ENCODE data around the gene OTOGL.

The OTOGL gene

DNA sequence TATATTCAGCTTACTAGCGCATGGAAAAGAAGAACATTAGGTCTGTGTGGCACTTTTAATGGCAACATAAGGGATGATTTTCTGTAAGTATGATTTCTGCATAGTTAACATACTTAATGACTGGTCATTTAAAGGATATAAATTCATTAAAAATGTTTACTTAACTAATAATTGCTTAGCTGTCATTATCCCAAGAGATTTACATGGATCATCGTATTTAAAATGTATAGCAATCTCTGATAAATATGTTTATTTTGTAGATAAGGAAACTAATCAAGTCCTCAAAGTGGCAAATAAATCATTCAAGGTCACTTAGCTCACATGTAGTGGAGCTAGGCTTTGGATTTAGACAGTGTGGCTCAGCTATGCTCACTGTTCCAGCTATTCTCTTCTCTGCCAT, 158.6 kb downstream of the OTOGL start:
- no peaks in the 10 kb centered on the region for H3K9me3 Mint-ChIP-seq
- TF ChIP-seq, protein P1, sequence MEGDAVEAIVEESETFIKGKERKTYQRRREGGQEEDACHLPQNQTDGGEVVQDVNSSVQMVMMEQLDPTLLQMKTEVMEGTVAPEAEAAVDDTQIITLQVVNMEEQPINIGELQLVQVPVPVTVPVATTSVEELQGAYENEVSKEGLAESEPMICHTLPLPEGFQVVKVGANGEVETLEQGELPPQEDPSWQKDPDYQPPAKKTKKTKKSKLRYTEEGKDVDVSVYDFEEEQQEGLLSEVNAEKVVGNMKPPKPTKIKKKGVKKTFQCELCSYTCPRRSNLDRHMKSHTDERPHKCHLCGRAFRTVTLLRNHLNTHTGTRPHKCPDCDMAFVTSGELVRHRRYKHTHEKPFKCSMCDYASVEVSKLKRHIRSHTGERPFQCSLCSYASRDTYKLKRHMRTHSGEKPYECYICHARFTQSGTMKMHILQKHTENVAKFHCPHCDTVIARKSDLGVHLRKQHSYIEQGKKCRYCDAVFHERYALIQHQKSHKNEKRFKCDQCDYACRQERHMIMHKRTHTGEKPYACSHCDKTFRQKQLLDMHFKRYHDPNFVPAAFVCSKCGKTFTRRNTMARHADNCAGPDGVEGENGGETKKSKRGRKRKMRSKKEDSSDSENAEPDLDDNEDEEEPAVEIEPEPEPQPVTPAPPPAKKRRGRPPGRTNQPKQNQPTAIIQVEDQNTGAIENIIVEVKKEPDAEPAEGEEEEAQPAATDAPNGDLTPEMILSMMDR (IDR thresholded peaks at IDR 0.05; ENCODE audit: unreplicated experiment in 3 of 3), result no peak
- no peaks in the 10 kb centered on the region for H3K36me3 Mint-ChIP-seq (ENCODE audit: low read depth)
- no peaks in the 10 kb centered on the region for H3K4me1 Mint-ChIP-seq
- no peak overlapping the region for H3K4me3 Mint-ChIP-seq
- H3K27me3 Mint-ChIP-seq (ENCODE audit: low read depth), result no peaks in the 10 kb centered on the region
- H3K27ac Mint-ChIP-seq, result no peak overlapping the region

DNA sequence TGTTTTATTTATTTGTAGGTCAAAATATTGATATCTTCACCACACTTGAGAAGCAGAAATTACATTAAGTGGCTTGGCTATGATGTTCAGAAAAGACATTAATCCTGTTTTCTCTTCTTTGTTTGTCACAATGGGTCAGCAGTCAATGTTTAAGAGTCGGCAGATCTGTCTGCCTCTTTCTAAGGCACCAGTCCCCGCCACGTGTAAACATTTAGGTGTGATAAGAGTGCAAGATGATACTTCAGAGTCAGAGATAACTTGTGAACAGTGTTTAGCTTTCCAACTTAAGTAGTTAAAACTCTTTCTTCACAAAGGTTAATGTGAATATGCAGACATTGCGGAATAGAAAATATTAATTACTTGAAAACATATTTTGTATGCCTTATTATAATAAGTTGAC, 160.9 kb downstream of the OTOGL start:
- TF ChIP-seq, protein P1 (IDR thresholded peaks at IDR 0.05; ENCODE audit: unreplicated experiment in 3 of 3), result no peak

GRCh38 chr12:80261403-80261802, 162.1 kb downstream of the OTOGL start:
- Mint-ChIP-seq H3K27me3 (ENCODE audit: low read depth) (peaks cover 3% of the 10 kb centered on the region), H3K9me3 (no peaks in the 10 kb centered on the region), H3K4me3 (no peak overlapping the region), H3K4me1 (no peaks in the 10 kb centered on the region), H3K27ac (no peak overlapping the region), H3K36me3 (ENCODE audit: low read depth) (no peaks in the 10 kb centered on the region)
- TF ChIP-seq, protein P1 (IDR thresholded peaks at IDR 0.05; ENCODE audit: unreplicated experiment in 3 of 3), result no peak

More for the DNA sequence above, 160.9 kb downstream of the OTOGL start:
- H3K27me3 Mint-ChIP-seq (ENCODE audit: low read depth), result peaks cover 3% of the 10 kb centered on the region
- H3K4me3 Mint-ChIP-seq, result no peak overlapping the region
- H3K4me1 Mint-ChIP-seq, result no peaks in the 10 kb centered on the region
- no peak overlapping the region for H3K27ac Mint-ChIP-seq
- H3K9me3 Mint-ChIP-seq, result no peaks in the 10 kb centered on the region
- no peaks in the 10 kb centered on the region for H3K36me3 Mint-ChIP-seq (ENCODE audit: low read depth)

DNA sequence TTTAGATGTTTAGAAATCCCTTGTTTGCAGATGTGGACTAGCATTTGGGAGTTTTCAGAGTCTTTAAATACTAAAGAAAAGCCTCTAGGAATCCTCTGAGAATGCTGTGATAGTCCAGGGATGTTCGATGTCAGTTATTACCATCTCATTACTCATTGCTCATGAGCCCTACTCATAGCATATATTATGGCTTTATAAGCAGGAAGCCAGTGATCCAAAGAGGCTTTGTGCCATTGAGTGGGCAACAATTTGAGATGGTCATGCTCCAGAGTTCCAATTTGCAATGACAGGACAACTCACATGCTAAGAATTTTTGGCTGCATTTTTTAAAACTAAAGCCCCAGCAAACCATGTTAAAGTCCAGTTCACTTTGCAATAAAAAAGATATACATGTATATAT, 163.0 kb downstream of the OTOGL start:
- H3K27me3 Mint-ChIP-seq (ENCODE audit: low read depth), result peaks cover 3% of the 10 kb centered on the region
- H3K4me3 Mint-ChIP-seq, result no peak overlapping the region
- no peaks in the 10 kb centered on the region for H3K9me3 Mint-ChIP-seq
- no peak overlapping the region for H3K27ac Mint-ChIP-seq
- no peaks in the 10 kb centered on the region for H3K36me3 Mint-ChIP-seq (ENCODE audit: low read depth)
- TF ChIP-seq, protein P1 (IDR thresholded peaks at IDR 0.05; ENCODE audit: unreplicated experiment in 3 of 3), result no peak
- H3K4me1 Mint-ChIP-seq, result no peaks in the 10 kb centered on the region

DNA sequence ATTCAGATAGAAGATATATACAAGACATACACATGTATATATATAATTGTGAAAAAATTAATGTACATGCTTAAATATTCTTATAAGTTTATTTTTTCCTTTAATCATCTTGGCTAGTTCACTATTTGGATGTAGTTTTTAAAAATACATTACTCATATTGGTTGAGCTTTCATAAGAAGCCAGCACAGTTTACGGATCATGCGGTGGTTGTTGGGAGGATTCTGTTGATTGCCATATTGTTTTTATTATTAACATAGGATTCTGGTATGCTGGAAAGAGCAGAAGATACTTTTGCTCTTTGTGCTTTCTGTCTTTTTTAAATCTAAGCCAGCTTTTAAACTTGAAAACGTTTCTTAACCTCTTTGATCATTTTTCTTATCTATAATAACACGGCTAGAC, 163.4 kb downstream of the OTOGL start:
- TF ChIP-seq, protein P1 (IDR thresholded peaks at IDR 0.05; ENCODE audit: unreplicated experiment in 3 of 3), result no peak
- H3K27me3 Mint-ChIP-seq (ENCODE audit: low read depth), result peaks cover 3% of the 10 kb centered on the region
- no peaks in the 10 kb centered on the region for H3K4me1 Mint-ChIP-seq
- H3K9me3 Mint-ChIP-seq, result no peaks in the 10 kb centered on the region
- H3K4me3 Mint-ChIP-seq, result no peak overlapping the region
- H3K27ac Mint-ChIP-seq, result no peak overlapping the region
- no peaks in the 10 kb centered on the region for H3K36me3 Mint-ChIP-seq (ENCODE audit: low read depth)

- H3K27me3 Mint-ChIP-seq (ENCODE audit: low read depth), result peaks cover 3% of the 10 kb centered on the region
- no peak overlapping the region for H3K27ac Mint-ChIP-seq
- peaks cover 2% of the 10 kb centered on the region for H3K4me1 Mint-ChIP-seq
- TF ChIP-seq, protein P1 (IDR thresholded peaks at IDR 0.05; ENCODE audit: unreplicated experiment in 3 of 3), result no peak
- H3K36me3 Mint-ChIP-seq (ENCODE audit: low read depth), result no peaks in the 10 kb centered on the region
- H3K4me3 Mint-ChIP-seq, result no peak overlapping the region
- H3K9me3 Mint-ChIP-seq, result no peaks in the 10 kb centered on the region
Measured at GRCh38 chr12:80264386-80264785, 165.0 kb downstream of the OTOGL start.

Data from nephron (organoid).